Mesenteric fat pad (tissue), 1 donor: Measurements from ENCODE around the gene DYDC2. TPM values are rescaled to one million over a fixed set of nuclear protein-coding genes. Genes with fewer than 3 reads are reported as not detected.
"Not testable (repeated sequence)": the region's sequence is repeated elsewhere in the genome, so short reads cannot be mapped to it uniquely, and the experiment has no call there.

ENCODE experiments used
- DNase-seq: peaks from one replicate; pipeline ENCODE4 v3.0.0-alpha.2; 2020; ENCODE audit warnings: low spot score
- long read RNA-seq: library from polyadenylated mRNA; unstranded; transcript quantifications from one replicate; pipeline ENCODE4 v2.0.0, GENCODE V29; 2020
- total RNA-seq: library from RNA; stranded (reverse); fragmentation: NEBNext Ultra II Directional; extraction: Animal tissue kit (Norgen Biotek cat#: 25700); gene quantifications from one replicate; pipeline ENCODE4 v1.2.1, GENCODE V29; 2021
- donor health status: DM: yes; HTN: yes; CAD: no.

The DYDC2 gene, protein sequence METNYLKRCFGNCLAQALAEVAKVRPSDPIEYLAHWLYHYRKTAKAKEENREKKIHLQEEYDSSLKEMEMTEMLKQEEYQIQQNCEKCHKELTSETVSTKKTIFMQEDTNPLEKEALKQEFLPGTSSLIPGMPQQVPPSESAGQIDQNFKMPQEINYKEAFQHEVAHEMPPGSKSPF
- not detected for total RNA-seq
- long read RNA-seq: 0 reads

DNA sequence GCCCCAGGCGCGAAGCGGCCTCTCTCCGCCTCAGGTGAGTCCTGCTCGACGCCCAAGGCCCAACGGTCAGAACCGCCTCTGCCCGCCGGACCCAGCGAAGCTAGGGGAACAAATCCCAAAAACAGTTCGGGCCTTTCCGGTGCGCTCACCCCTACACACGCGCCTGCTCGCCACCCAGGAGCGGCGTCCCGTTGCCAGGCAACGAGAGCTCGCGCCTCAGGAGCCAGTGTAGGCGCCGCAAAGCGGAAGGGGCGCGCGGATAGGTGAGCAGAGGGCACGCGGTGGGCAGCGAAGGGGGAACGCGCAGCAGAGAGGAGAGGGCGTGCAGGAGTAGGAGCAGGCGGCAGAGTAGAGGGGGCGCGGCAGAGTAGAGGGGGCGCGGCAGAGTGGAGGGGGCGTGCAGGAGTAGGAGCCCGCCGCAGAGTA lies at the start of gene DYDC2, which contains the start of gene DYDC1:
TSS of gene DYDC2 (plus strand) at position 219 of the 426 bp plus-strand sequence. CDS start 5,663 bp downstream, outside the sequence.
TSS of gene DYDC1 (minus strand) at position 193 of the 426 bp plus-strand sequence. CDS start 4,154 bp downstream, outside the sequence.
- peak; percentile 88 for DNase-seq

DNA sequence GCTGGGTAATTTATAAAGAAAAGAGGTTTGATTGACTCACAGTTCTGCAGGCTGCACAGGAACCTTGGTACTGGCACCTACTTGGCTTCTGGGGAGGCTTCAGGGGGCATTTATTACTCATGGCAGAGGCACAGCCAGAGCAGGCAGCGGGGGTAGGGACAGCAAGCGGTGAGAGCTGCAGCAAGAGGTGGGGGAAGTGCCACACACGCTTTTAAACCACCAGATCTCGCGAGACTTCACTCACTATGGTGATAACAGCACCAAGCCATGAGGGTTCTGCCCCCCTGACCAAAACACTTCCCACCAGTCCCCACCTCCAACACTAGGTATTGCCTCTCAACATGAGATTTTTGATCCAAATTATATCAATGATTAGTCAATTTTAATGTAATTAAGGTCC lies 43.1 kb upstream of the DYDC2 start:
- no peak for DNase-seq

DNA sequence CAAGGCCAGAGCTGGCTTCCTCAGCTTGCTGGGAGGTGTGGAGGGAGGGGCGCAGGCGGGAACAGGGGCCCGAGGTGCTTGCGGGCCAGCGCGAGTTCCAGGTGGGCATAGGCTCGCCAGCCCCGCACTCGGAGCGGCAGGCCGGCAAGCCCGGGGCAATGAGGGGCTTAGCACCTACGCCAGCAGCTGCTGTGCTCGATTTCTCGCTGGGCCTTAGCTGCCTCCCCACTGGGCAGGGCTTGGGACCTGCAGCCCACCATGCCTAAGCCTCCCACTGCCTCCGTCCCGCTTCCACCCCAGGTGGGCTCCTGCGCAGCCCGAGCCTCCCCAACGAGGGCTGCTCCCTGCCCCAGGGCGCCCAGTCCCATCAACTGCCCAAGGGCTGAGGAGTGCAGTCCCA lies 41.2 kb upstream of the DYDC2 start:
- no peak for DNase-seq

DNA sequence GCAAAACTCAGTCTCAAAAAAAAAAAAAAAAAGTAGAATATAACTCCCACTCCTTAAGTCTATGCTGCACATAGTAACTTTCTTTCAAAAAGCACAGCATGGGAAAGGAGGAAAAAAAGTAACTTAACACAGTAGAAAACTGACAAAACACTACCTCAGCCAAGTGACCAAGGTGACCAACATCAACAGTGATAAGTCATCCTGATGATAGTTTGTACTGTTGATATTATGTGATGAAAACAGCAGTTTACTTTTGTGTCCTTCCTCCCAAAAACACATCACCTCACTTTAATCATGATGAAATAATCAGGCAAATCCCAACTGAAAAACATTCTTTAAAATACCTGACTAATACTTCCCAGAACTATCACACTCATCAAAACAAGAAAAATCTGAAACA lies 37.8 kb upstream of the DYDC2 start:
- no peak for DNase-seq

DNA sequence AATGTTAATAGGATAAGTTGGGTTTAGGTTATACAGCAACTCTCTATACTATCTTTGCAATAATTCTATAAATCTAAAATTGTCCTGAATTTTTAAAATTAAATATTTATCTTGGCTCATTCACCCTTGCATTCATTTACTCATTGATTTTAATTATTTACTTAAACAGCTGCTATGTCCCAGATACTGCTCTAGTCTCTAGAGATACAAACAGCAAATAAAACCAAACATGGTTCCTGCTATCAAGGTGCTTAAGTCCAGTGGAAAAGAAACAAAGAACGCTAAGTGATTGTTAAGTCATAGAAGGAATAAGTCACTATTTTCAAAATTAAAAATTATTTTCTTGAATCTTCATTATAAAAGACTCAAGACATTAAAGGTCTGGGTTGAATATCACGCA lies 37.3 kb upstream of the DYDC2 start:
- DNase-seq: no peak

DNA sequence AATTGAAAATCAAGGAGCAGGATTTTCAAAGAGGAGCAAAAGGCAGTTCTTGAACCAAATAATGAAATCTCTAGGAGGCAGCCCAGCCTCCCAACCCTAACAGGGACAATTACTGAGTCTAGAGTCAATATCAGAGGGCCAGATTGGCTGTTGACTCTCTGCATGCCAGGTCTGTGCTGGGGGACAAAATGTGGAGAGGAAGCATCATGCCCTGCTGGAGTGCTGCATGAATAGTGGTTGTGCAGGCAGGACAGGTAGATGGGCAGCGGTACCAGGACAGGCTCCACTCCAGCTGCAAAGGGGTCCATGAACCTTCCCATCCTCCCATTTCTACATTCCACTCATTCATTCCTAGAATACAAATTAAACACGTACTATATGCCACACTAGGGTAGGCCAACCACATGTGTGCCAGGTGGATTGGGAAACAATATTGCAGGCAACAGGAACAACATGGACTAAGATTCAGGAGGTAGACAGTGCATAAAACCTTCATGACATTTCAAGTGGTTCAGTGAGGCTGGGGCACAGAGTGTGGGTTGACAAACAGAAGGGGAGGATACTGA lies 36.8 kb upstream of the DYDC2 start:
- DNase-seq: no peak

DNA sequence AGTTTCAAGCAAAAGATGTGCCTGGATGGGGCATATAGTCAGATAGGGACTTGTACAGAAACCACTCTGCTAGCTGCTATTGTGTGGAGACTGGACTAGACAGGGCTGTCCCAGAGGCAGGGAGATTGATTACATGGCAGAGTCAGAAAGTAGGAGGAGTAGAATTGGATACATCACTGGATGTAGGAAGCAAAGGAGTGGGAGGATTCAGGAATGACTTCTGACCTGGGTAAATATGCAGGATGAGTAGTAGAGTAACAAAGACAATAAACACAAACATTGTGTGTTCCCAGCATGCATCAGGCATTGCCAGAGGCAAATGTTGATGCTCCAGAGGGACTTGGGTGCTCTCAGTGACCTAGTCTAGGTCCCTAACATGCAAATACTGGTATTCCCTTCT lies 36.2 kb upstream of the DYDC2 start:
- DNase-seq: no peak

DNA sequence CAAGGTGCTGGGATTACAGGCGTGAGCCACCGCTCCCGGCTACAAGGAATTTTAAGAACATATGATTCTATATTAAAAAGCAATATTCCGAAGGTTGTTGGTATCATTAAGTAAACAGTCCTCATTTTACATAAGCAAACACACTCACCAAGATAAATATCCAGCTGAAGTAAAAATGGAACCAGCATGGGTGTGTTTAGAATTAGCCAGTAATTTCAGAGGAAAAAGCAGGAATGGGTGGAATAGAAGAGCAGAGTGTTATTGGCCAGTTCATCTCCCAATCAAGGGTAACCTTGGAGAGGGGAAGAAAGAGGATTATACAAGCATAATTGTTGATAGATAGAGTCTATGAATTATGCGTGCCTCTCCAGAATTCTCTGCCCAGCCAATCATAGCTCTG lies 35.4 kb upstream of the DYDC2 start:
- no peak for DNase-seq

DNA sequence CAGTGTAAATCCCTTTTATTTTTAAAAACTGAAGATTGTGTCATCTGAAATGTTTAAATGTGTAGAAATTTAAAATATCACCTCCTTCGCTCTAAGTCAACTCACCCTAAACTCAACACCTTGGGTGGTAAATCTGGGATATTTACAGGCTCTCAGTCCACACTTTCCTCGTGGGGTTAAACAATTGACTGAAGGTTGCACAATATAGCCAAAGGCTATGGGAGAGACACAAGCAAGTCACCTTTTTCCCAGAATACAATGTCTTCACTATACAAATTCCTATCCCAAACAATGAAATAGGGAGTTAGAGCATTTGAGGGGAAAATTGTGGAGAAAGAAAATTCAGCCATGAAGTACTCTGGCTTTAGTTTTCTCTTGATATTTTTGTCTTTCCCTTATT lies 34.4 kb upstream of the DYDC2 start:
- DNase-seq: no peak

DNA sequence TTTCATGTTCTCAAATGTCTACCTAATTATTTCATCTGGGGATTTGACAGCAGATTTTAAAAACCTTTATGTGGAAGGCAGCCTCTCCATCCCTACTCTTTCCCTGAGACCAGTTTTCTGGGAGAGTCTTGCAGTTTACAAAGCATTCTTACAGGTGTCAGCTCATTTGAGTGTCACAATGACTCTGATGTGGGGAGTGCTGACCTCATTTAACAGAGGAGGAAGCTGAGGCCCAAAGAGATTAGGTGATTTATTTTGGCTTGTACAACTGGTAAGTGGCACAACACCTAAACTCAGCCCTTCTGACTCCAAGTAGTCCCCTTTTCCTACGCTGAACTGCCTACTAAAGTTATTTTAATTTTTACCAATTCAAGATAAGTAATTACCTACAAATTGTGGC lies 33.9 kb upstream of the DYDC2 start:
- no peak for DNase-seq

DNA sequence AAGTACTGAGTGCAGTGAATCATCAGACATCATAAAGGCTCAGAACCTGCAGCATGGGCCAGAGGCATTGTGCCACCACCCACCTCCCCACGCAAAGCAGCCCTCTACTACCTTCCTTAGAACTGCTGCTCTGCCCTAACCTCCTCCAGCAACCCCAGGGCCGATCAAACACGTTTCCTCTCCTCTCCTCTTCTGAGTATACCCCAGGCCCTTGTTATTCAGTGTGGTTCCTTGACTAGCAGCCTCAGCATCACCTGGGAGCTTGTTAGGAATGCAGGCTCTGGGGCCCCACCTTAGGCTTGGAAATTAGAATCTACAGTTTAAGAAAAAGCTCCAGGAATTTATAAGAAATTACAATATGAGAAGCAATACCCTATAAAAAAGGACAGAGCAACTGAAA lies 33.3 kb upstream of the DYDC2 start:
- no peak for DNase-seq

DNA sequence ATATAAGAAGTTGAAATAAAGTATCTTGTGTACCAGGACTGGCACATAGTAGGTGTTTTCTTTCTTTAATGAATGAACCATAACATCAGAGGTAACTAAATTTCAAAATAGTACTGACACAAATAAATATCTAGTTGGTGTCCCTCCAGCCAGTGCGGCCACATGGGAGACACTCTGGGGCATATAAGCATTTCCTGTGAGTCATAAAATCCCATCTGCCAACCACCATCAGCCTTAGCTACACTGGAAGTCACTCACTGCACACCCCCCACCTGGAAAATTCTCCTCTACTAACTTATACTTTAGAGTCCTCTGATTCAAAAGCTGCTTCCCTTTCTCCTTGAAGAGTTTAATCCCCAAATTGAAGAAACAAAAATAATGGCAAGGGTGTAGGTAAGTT lies 32.5 kb upstream of the DYDC2 start:
- DNase-seq: no peak

DNA sequence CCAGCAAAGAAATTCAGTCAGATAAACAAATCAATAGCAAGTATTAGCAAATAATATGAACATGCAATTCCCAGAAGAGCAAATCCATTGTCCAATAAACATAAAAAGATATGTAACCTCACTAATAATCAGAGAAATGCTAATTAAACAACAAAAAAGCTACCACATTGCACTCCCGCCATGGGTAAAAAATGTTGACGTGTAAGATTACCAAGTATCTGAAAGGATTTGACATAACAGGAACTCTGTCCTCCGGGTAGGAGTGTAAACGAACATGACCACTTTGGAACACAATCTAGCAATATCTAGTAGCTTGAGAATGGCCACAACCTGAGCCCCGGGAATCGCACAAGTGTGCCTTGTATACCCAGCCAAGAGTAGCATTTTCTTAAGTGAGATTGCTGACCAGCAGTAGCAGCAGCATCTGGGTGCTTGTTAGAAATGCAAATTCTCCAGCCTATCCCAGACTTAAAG lies 31.7 kb upstream of the DYDC2 start:
- DNase-seq: no peak

DNA sequence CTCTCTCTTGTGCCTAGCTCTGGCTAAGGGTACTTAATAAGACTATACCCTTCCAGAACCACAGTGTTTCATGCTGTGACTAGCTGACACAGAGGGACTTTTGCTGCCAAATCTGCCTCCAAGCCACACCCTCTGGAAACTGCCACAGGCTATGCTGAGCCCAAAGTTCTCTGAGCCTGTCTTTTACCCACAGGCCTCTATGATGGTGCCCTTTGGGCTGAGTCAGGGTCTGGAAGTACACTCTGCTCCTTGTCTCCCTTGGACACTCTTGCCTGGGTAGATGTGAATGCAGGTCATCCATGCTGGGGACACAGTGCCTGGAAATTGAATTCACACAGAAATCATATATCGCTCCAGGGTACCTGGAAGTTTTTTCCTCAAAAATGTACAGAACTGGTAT lies 22.6 kb upstream of the DYDC2 start:
- DNase-seq: no peak

DNA sequence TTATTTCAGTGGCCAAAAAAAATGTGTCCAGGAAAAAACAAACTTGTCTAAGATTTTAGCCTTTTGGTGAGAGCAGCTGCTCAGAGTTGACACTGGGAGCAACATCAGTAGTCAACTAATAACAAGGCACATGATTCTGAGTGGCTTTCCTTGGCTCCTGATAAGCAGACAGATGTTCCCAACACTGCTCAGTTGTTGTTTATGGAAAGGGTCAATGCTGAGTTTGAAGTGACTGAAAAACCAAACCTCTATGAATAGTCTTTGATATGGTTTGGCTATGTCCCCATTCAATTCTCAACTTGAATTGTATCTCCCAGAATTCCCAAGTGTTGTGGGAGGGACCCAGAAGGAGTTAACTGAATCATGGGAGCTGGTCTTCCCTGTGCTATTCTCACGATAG lies 12.3 kb upstream of the DYDC2 start:
- no peak for DNase-seq

DNA sequence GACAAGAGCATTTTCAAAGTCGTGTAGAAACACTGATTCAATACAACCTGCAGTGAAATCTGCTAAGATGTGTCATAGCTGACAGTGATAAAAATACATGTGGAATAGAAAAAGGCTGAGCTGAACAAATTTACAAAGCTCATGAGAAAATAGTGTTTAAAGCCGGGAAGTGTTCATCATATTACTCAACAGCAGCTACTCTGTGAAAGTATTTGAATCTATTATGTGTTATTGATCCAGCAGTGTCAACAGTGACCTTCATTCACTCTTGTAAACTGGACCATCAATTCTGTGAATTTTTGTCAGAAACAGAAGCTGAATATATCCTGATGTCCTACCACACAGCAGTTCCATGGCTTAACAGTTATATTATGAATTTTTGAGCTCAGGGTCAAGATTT lies 11.7 kb upstream of the DYDC2 start:
- DNase-seq: no peak

DNA sequence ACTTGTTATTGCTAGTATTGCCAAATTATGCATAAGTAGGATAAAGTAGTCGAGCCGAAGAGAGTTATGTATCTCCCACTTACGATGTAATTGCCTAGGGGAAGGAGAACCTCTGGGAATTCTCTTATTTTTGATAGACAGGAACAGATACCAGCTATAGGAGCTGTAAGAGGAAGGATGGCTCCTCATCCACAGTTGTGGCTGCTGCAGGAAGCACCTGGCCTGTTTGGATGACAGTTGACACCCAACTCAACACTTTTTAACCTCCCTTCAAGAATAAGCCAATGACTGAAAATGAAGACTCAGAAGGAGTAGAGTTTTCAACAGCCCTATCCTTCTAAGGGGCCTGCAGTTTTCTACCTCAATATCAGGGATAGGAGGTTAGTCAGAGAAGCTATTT lies 6.3 kb upstream of the DYDC2 start:
- DNase-seq: no peak

DNA sequence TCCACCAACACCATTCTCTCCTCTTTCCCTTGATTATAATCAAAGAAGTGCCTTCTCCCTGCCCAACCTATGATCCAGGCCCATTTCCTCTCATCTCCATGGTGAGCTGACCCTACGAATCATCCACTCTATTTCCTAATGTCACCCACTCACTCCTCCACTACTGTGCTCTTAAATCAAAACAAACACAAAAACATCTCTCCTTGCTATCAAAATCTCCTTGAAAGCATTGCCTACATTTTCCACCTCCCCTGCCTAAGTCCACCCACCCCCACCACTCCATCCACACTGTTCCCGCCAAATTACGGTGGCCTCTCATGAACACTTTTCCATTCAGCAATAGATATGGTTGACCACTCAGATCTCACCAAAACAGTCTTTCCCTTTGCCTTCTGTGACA lies 5.4 kb upstream of the DYDC2 start:
- no peak for DNase-seq

DNA sequence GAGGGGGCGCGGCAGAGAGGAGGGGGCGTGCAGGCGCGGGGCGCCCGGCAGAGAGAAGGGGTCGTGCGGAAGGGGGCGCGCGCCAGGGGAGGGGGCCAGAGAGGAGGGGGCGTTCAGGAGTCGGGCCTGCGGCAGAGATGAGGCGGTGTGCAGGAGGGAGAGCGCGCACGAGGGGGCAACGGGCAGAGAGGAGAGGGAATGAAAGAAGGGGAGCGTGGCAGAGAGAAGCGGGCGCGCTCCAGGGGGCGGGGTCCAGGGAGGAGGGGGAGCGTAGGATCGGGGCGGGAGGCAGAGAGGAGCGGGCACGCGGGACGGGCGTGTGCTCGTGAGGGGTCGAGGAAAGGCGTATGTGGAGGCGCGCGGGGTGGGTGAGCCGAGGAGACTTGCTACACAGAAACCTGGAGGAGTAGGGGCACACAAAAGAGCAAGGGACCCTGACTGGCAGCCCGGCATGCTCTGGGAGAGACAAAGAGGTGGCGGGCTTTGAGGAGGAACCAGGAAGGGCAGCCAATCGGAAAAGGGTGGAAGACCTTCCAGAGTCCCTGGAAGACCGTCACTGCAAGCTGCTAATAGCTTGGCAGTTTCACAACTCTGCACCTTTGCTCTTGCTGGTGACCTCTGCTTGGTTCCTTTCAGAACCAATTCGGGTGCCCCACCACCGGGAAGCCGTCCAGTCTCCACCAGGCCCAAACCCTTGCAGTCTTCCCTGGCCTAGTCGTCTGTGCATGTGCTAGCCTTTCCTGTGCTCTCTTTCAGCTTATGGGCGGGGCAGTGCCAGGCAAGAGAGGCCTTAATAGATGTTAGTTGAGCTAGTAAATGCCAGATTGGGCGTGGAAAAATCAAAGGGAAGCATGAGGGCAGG lies 639 bp downstream of the DYDC2 start:
- DNase-seq: no peak

DNA sequence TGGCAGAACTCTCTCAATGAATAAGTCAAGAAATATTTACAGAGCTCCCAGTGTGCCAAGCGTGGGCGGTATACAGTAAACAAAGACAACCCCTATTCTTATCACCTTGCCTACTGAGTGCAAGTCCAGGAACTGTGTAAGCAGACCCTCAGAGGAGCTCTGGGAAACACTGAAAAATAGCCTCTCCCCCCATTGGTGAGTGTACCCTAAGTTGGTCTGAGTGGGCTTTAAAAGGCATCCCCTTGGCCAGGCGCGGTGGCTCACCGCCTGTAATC lies 1.2 kb downstream of the DYDC2 start:
- no peak for DNase-seq

DNA sequence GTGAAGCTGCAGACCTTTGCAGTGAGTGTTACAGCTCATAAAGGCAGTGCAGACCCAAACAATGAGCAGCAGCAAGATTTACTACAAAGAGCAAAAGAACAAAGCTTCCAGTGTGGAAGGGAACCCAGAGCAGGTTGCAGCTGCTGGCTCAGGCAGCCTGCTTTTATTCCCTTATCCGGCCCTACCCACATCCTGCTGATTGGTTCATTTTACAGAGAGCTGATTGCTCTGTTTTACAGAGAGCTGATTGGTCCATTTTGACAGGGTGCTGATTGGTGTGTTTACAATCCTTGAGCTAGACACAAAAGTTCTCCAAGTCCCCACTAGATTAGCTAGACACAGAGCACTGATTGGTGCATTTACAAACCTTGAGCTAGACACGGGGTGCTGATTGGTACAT lies 2.3 kb downstream of the DYDC2 start:
- not testable (repeated sequence) for DNase-seq

DNA sequence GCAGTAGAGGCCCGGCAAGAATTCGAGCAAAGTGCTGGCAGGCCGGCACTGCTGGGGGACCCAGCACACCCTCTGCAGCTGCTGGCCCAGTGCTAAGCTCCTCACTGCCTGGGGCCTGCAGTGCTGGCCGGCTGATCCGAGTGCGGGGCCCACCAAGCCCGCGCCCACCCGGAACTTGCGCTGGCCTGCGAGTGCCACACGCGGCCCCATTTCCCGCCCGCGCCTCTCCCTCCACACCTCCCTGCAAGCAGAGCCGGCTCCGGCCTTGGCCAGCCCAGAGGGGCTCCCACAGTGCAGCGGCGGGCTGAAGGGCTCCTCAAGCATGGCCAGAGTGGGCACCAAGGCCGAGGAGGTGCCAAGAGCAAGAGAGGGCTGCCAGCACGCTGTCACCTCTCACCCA lies 3.1 kb downstream of the DYDC2 start:
- no peak for DNase-seq

DNA sequence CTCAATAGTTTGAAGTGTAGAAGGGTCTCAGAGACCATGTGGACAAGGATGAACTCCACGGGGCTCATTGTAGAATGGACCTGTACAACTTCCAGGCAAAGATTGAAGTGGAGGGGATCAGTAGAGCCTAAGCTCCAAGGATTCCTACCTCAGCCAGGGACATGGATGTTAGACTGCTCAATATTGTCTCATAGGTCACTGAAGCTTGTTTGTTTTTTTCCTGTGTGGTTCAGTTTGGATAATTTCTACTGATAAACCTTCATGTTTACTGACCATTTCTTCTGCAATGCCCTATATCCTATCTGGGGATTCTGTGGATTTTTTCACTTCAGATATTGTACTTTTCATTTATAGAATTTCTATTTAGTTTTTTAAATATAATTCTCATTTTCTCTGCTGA lies 8.9 kb downstream of the DYDC2 start:
- DNase-seq: no peak
